C4-2B (cell line): ENCODE measurements around the gene FBXW4.

ENCODE experiments used
- ZFX ChIP-seq: fragments of 450-650 bp; IDR thresholded peaks from 2 replicates; pipeline ENCODE4 v1.6.1; 2017
- TF ChIP-seq, protein P1 (sequence below): fragments of 450-650 bp; conservative IDR thresholded peaks from 2 replicates; pipeline ENCODE4 v1.5.1; 2017; ENCODE audit warnings: mild to moderate bottlenecking

- TF ChIP-seq ZFX, result no peak
- TF ChIP-seq, protein P1, sequence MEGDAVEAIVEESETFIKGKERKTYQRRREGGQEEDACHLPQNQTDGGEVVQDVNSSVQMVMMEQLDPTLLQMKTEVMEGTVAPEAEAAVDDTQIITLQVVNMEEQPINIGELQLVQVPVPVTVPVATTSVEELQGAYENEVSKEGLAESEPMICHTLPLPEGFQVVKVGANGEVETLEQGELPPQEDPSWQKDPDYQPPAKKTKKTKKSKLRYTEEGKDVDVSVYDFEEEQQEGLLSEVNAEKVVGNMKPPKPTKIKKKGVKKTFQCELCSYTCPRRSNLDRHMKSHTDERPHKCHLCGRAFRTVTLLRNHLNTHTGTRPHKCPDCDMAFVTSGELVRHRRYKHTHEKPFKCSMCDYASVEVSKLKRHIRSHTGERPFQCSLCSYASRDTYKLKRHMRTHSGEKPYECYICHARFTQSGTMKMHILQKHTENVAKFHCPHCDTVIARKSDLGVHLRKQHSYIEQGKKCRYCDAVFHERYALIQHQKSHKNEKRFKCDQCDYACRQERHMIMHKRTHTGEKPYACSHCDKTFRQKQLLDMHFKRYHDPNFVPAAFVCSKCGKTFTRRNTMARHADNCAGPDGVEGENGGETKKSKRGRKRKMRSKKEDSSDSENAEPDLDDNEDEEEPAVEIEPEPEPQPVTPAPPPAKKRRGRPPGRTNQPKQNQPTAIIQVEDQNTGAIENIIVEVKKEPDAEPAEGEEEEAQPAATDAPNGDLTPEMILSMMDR, result no peak
These were observed 85.5 kb downstream of the FBXW4 start for GRCh38 chr10:101609481-101609880.
